ENCODE measurements around the gene KAZN. TPM values are rescaled to one million over a fixed set of nuclear protein-coding genes. Genes with fewer than 3 reads are reported as not detected.

KAZN gene
- total and polyA plus RNA-seq, 9 donors, result 10.1 to 56.4 (median 27.9) TPM

- Histone ChIP-seq H3K27me3 (no peaks in the 10 kb centered on the region), H3K36me3 (no peaks in the 10 kb centered on the region), H3K27ac (no peak overlapping the region), H3K9me3 (no peaks in the 10 kb centered on the region), H3K4me1 (ENCODE audit: insufficient read depth) (peaks cover 17% of the 10 kb centered on the region), H3K4me3 (no peak overlapping the region)
- 60 to 70% (median 68%) methylated on average over 15 of the region's 15 CpGs for WGBS, 3 donors
- TF ChIP-seq EP300 (IDR thresholded peaks at IDR 0.05) (no peak), CTCF (IDR thresholded peaks at IDR 0.05) (no peak), POLR2A (IDR thresholded peaks at IDR 0.05) (no peak)
- DNase-seq, result peak in 1 of 5 donors; percentile 30
- intact Hi-C loops (cut with DNase I), result no loop called here
Measured at GRCh38 chr1:14968251-14968851, 369.9 kb downstream of the KAZN start.

DNA sequence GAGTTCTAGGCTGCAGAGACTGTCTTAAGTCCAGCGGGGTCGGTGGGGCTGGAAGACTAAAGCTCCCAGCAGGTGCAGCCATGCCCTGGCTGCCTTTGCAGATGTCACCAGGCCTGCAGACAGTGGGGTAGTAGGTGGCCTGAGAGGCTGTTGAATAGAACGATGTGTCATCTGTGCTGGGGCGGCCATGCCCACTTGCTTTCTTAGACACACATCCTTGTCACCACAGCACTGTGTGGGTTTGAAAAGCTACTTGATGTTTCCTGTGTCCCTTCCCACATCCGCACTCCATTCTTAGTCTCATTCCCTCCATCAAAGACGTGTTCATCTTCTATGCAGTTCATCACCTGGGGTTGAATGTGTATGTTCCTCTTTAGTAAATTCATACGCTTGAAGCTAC, 370.5 kb downstream of the KAZN start:
- no peak overlapping the region for H3K27ac ChIP-seq

DNA sequence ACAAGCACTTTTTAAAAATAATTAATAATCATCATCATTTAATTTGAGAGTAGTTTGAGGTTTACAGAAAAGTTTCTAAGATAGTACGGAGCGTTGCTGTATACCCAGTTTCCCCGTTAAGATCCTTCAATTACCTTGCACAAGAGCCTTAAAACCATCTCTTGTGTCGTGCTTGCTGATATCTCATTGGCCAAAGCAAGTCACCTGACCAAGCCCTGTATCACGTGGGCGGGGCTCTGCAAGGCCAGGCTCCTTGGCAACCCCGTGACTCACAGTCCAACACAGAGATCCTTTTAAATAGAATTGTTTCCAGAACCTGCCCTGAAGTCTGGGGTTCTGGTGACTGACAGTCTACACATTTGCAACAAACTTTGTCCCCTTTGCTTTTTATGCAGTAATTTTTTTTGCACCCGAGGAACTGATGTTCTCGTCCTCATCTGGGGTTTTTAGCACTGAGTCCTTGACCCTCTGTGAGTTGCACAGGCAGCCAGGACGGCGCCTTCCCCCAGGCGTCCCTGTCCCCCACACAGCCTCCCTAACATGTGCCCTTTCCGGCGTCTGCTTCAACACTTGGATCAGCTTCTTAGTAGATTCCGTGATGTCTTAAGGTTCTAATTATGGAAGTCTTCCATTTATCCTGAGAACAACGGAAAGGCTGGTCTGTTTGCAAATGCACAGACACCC, 371.8 kb downstream of the KAZN start:
- H3K4me3 ChIP-seq, result no peak overlapping the region
- peak; percentile 63 to 80 (median 75) for DNase-seq

More for the DNA sequence above, 370.5 kb downstream of the KAZN start:
- Histone ChIP-seq H3K27me3 (no peaks in the 10 kb centered on the region), H3K4me1 (ENCODE audit: insufficient read depth) (peaks cover 17% of the 10 kb centered on the region), H3K9me3 (no peaks in the 10 kb centered on the region), H3K4me3 (no peak overlapping the region), H3K36me3 (no peaks in the 10 kb centered on the region)
- intact Hi-C loops (cut with DNase I), result no loop called here
- 75 to 94% (median 86%) methylated on average over 7 of the region's 7 CpGs for WGBS, 3 donors
- DNase-seq, result no peak
- TF ChIP-seq POLR2A (IDR thresholded peaks at IDR 0.05), result no peak
- no peak for TF ChIP-seq CTCF (IDR thresholded peaks at IDR 0.05)
- no peak for TF ChIP-seq EP300 (IDR thresholded peaks at IDR 0.05)

GRCh38 chr1:14970799-14971141, 372.3 kb downstream of the KAZN start:
- H3K4me1 ChIP-seq (ENCODE audit: insufficient read depth), result peaks cover 17% of the 10 kb centered on the region
- TF ChIP-seq POLR2A (IDR thresholded peaks at IDR 0.05), result no peak
- TF ChIP-seq EP300 (IDR thresholded peaks at IDR 0.05), result no peak
- no peak for TF ChIP-seq CTCF (IDR thresholded peaks at IDR 0.05)
- no peaks in the 10 kb centered on the region for H3K36me3 ChIP-seq
- no peak overlapping the region for H3K4me3 ChIP-seq
- H3K27me3 ChIP-seq, result no peaks in the 10 kb centered on the region
- H3K27ac ChIP-seq, result no peak overlapping the region
- 67 to 84% (median 76%) methylated on average over 5 of the region's 5 CpGs for WGBS, 3 donors
- no peak for DNase-seq
- intact Hi-C loops (cut with DNase I), result no loop called here
- no peaks in the 10 kb centered on the region for H3K9me3 ChIP-seq

More for the DNA sequence above, 371.8 kb downstream of the KAZN start:
- WGBS, 3 donors, result 22 to 36% (median 25%) methylated on average over 16 of the region's 16 CpGs
- TF ChIP-seq EP300 (IDR thresholded peaks at IDR 0.05), result no peak
- no peak for TF ChIP-seq POLR2A (IDR thresholded peaks at IDR 0.05)
- no peak for TF ChIP-seq CTCF (IDR thresholded peaks at IDR 0.05)
- intact Hi-C loops (cut with DNase I), result no loop called here
- H3K4me1 ChIP-seq (ENCODE audit: insufficient read depth), result peaks cover 17% of the 10 kb centered on the region
- no peak overlapping the region for H3K27ac ChIP-seq
- H3K9me3 ChIP-seq, result no peaks in the 10 kb centered on the region
- H3K27me3 ChIP-seq, result no peaks in the 10 kb centered on the region
- H3K36me3 ChIP-seq, result no peaks in the 10 kb centered on the region
